ENCODE measurements around the gene GGTLC2.
A peak's percentile ranks its signal among the peaks of the same experiment; 100 is the strongest.

- TF ChIP-seq CTCF (IDR thresholded peaks at IDR 0.05; ENCODE audit: low read depth, low read length) (peak; percentile 74), POLR2A (IDR thresholded peaks at IDR 0.05; ENCODE audit: extremely low read depth, insufficient read length) (no peak)
- TF ChIP-seq, protein P1, sequence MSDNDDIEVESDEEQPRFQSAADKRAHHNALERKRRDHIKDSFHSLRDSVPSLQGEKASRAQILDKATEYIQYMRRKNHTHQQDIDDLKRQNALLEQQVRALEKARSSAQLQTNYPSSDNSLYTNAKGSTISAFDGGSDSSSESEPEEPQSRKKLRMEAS (IDR thresholded peaks at IDR 0.05; ENCODE audit: low read depth, low read length) = peak; percentile 51
Measured at GRCh38 chr22:22666307-22667091, 22.1 kb downstream of the GGTLC2 start.
